ENCODE measurements around the gene RAB17. TPM values are rescaled to one million over a fixed set of nuclear protein-coding genes. Genes with fewer than 3 reads are reported as not detected.

RAB17 gene
- total RNA-seq, 1 experiment from 2014 or later: 41.8 TPM

DNA sequence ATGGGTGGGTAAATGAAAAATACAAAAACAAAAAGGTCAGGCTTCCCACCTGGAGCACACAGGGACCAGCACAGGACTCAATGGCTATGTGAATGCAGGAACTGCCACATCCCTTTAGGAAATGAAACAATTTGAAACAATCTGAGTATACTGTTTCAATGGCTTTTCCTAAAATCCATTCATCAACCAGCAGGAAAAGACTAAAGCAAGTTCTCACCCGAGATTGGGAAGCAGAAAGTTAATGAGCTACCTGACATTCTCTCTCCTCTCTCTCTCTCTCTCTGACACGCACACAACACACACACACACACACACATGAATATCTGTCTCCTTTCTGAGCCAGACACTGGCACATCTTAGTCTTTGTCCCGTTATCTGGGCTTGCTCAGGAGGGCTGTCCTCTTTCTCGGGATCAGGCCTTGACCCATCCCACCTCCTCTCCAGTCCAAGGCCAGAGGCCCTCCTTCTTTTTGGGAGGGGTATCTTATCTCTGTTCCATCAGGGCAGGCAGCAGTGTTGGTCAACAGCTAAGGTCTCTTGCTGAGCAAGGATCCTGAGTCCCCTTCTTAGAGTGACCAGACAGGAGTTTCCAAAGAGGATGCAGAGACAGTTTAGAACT lies 25.2 kb upstream of the RAB17 start:
- Histone ChIP-seq H3K9me3 (ENCODE audit: control insufficient read depth in 1 of 2, insufficient read depth in 1 of 2, low read depth in 1 of 2, low read length in 2 of 2) (no peaks in the 10 kb centered on the region), H3K4me2 (ENCODE audit: low read length) (no peak overlapping the region), H3K79me2 (ENCODE audit: insufficient read depth, low read length) (no peaks in the 10 kb centered on the region), H4K20me1 (ENCODE audit: insufficient read depth) (no peaks in the 10 kb centered on the region), H2AFZ (ENCODE audit: low read depth, low read length, poor library complexity, severe bottlenecking) (no peak overlapping the region), H3K9ac (ENCODE audit: low read length) (no peak overlapping the region), H3K9me2 (ENCODE audit: insufficient read depth) (no peaks in the 10 kb centered on the region), H3K4me1 (ENCODE audit: control insufficient read depth in 1 of 2, insufficient read depth in 2 of 2, low read length in 2 of 2) (peaks cover 2 to 15% of the 10 kb centered on the region in 2 experiments; a peak in 2 of 4 replicates), H3K4me3 (replicated peaks in 1 of 2; ENCODE audit: low read depth in 1 of 2, low read length in 2 of 2) (no peak overlapping the region), H3K27me3 (ENCODE audit: insufficient read depth, low read length) (no peaks in the 10 kb centered on the region; the same call in 1 of the 2 replicates), H3K27ac (ENCODE audit: low read depth, low read length) (no peak overlapping the region), H3K36me3 (ENCODE audit: control insufficient read depth in 1 of 2, insufficient read depth in 2 of 2, low read length in 2 of 2) (no peaks in the 10 kb centered on the region)
- ATAC-seq (no peak), DNase-seq (ENCODE audit: low read depth, low spot score) (no peak)
- RAD21 ChIA-PET (ENCODE audit: low non-redundant PET in 1 of 2, low total read pairs in 2 of 2, uncharacterized antibody in 2 of 2, unreplicated experiment in 2 of 2): no interaction called here
- TF ChIP-seq, protein P1, sequence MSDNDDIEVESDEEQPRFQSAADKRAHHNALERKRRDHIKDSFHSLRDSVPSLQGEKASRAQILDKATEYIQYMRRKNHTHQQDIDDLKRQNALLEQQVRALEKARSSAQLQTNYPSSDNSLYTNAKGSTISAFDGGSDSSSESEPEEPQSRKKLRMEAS (IDR thresholded peaks at IDR 0.05): no peak
- TF ChIP-seq, protein P2, sequence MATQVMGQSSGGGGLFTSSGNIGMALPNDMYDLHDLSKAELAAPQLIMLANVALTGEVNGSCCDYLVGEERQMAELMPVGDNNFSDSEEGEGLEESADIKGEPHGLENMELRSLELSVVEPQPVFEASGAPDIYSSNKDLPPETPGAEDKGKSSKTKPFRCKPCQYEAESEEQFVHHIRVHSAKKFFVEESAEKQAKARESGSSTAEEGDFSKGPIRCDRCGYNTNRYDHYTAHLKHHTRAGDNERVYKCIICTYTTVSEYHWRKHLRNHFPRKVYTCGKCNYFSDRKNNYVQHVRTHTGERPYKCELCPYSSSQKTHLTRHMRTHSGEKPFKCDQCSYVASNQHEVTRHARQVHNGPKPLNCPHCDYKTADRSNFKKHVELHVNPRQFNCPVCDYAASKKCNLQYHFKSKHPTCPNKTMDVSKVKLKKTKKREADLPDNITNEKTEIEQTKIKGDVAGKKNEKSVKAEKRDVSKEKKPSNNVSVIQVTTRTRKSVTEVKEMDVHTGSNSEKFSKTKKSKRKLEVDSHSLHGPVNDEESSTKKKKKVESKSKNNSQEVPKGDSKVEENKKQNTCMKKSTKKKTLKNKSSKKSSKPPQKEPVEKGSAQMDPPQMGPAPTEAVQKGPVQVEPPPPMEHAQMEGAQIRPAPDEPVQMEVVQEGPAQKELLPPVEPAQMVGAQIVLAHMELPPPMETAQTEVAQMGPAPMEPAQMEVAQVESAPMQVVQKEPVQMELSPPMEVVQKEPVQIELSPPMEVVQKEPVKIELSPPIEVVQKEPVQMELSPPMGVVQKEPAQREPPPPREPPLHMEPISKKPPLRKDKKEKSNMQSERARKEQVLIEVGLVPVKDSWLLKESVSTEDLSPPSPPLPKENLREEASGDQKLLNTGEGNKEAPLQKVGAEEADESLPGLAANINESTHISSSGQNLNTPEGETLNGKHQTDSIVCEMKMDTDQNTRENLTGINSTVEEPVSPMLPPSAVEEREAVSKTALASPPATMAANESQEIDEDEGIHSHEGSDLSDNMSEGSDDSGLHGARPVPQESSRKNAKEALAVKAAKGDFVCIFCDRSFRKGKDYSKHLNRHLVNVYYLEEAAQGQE (IDR thresholded peaks at IDR 0.05; ENCODE audit: low read depth): no peak
- no peak for TF ChIP-seq JUND (IDR thresholded peaks at IDR 0.05)
- TF ChIP-seq POLR2A (IDR thresholded peaks at IDR 0.05; ENCODE audit: borderline replicate concordance, extremely low read depth, insufficient read depth, insufficient read length): no peak
- no peak for TF ChIP-seq EGR1 (IDR thresholded peaks at IDR 0.05; ENCODE audit: low read depth)
- no peak for TF ChIP-seq SP1 (IDR thresholded peaks at IDR 0.05; ENCODE audit: low read depth)
- TF ChIP-seq FOSL1 (IDR thresholded peaks at IDR 0.05; ENCODE audit: low read depth): no peak
- TF ChIP-seq ELF1 (IDR thresholded peaks at IDR 0.05; ENCODE audit: borderline replicate concordance, low read depth): no peak
- no TSS peak for BruUV-seq (replicated peaks)
- CTCF ChIA-PET: no interaction called here
- POLR2A ChIA-PET: no interaction called here
- intact Hi-C loops (cut with micrococcal nuclease): no loop called here
